Large intestine (tissue), 3 donors: ENCODE measurements around the gene TP53. TPM values are rescaled to one million over a fixed set of nuclear protein-coding genes. Genes with fewer than 3 reads are reported as not detected.
A peak's percentile ranks its signal among the peaks of the same experiment; 100 is the strongest.

Experiments used
- DNase-seq, 2 donors: peaks; one replicate each; pipeline versions ENCODE4 v3.0.0 to v3.0.0-alpha.2; 2013
- H3K27ac ChIP-seq: one replicate; pipeline ENCODE4 v1.5.1; 2013; ENCODE audit warnings: low read length
- H3K27me3 ChIP-seq: 2 replicates; pipeline ENCODE4 v1.6.1; 2013; ENCODE audit warnings: low read length; ENCODE audit not compliant: control insufficient read depth, insufficient read depth
- H3K36me3 ChIP-seq: 2 replicates; pipeline ENCODE4 v1.6.1; 2013; ENCODE audit warnings: low read length; ENCODE audit not compliant: control insufficient read depth, insufficient read depth
- H3K4me1 ChIP-seq: one replicate; pipeline ENCODE4 v1.6.1; 2013; ENCODE audit warnings: low read length; ENCODE audit not compliant: control insufficient read depth, insufficient read depth
- H3K4me3 ChIP-seq: one replicate; pipeline ENCODE4 v1.5.1; 2013; ENCODE audit warnings: low read length
- H3K9me3 ChIP-seq: one replicate; pipeline ENCODE4 v1.6.1; 2013; ENCODE audit warnings: mild to moderate bottlenecking, low read depth, low read length, moderate library complexity; ENCODE audit not compliant: control insufficient read depth
- WGBS: methylation state at CpG from one replicate; pipeline ENCODE4 v1.1.5; 2013; ENCODE audit warnings: low lambda C conversion rate; ENCODE audit not compliant: insufficient coverage; 5-methylcytosine and 5-hydroxymethylcytosine counted together
- polyA plus RNA-seq: library from polyadenylated mRNA; unstranded; fragments of 120-200 nt; gene quantifications from one replicate; pipeline ENCODE4 v1.2.1, GENCODE V29; 2013

TP53 gene
- polyA plus RNA-seq, 1 donor, result 49.7 TPM

GRCh38 chr17:7668482-7668881, 18.8 kb downstream of the TP53 start:
- no peak for DNase-seq
- no peak overlapping the region for H3K27ac ChIP-seq
- peaks cover 2% of the 10 kb centered on the region for H3K9me3 ChIP-seq
- H3K27me3 ChIP-seq, result no peaks in the 10 kb centered on the region
- no peaks in the 10 kb centered on the region for H3K4me1 ChIP-seq
- H3K4me3 ChIP-seq, result no peak overlapping the region
- 100% methylated on average over 5 of the region's 7 CpGs for WGBS
- H3K36me3 ChIP-seq, result peaks cover 54% of the 10 kb centered on the region

GRCh38 chr17:7667656-7668406, 19.5 kb downstream of the TP53 start:
- DNase-seq, result no peak
- H3K36me3 ChIP-seq, result peaks cover 47% of the 10 kb centered on the region

GRCh38 chr17:7656958-7657609, 30.2 kb downstream of the TP53 start:
- Histone ChIP-seq H3K9me3 (no peaks in the 10 kb centered on the region), H3K4me1 (peaks cover under 1% of the 10 kb centered on the region), H3K36me3 (peaks cover 2% of the 10 kb centered on the region), H3K27ac (no peak overlapping the region), H3K27me3 (peaks cover 21% of the 10 kb centered on the region), H3K4me3 (no peak overlapping the region)
- no CpG with 5 or more reads among the region's 10 CpGs for WGBS
- DNase-seq, result no peak

More at GRCh38 chr17:7667656-7668406, 19.5 kb downstream of the TP53 start:
- Histone ChIP-seq H3K4me1 (no peaks in the 10 kb centered on the region), H3K9me3 (no peaks in the 10 kb centered on the region), H3K27ac (no peak overlapping the region), H3K4me3 (no peak overlapping the region), H3K27me3 (no peaks in the 10 kb centered on the region)
- no CpG with 5 or more reads among the region's 10 CpGs for WGBS

GRCh38 chr17:7655541-7655840, 31.8 kb downstream of the TP53 start:
- peaks cover 36% of the 10 kb centered on the region for H3K27me3 ChIP-seq
- no CpG with 5 or more reads among the region's 17 CpGs for WGBS
- H3K27ac ChIP-seq, result no peak overlapping the region
- H3K9me3 ChIP-seq, result peaks cover 6% of the 10 kb centered on the region
- peaks cover 2% of the 10 kb centered on the region for H3K4me1 ChIP-seq
- no peak for DNase-seq
- peaks cover 2% of the 10 kb centered on the region for H3K36me3 ChIP-seq
- no peak overlapping the region for H3K4me3 ChIP-seq

- Histone ChIP-seq H3K4me3 (no peak overlapping the region), H3K27ac (no peak overlapping the region), H3K27me3 (peaks cover 41% of the 10 kb centered on the region), H3K4me1 (peaks cover 7% of the 10 kb centered on the region), H3K9me3 (peaks cover 6% of the 10 kb centered on the region), H3K36me3 (peaks cover 2% of the 10 kb centered on the region)
- DNase-seq, result no peak
- WGBS, result no CpG with 5 or more reads among the region's 16 CpGs
These were observed 32.3 kb downstream of the TP53 start for GRCh38 chr17:7654832-7655540.

- H3K4me1 ChIP-seq, result peaks cover 8% of the 10 kb centered on the region
- H3K36me3 ChIP-seq, result peaks cover 2% of the 10 kb centered on the region
- no peak overlapping the region for H3K4me3 ChIP-seq
- WGBS, result no CpG with 5 or more reads among the region's 12 CpGs
- DNase-seq, result no peak
- peaks cover 6% of the 10 kb centered on the region for H3K9me3 ChIP-seq
- H3K27ac ChIP-seq, result no peak overlapping the region
- peaks cover 43% of the 10 kb centered on the region for H3K27me3 ChIP-seq
These were observed 34.6 kb downstream of the TP53 start for GRCh38 chr17:7652388-7653356.

GRCh38 chr17:7651665-7652387, 35.5 kb downstream of the TP53 start:
- DNase-seq, result peak in 1 of 2 donors; percentile 34
- Histone ChIP-seq H3K27me3 (peaks cover 43% of the 10 kb centered on the region), H3K9me3 (peaks cover 6% of the 10 kb centered on the region), H3K36me3 (peaks cover 2% of the 10 kb centered on the region), H3K4me3 (peak overlapping the region; percentile 48), H3K27ac (peak overlapping the region; percentile 12), H3K4me1 (peaks cover 8% of the 10 kb centered on the region)
- no CpG with 5 or more reads among the region's 54 CpGs for WGBS

- no peak for DNase-seq
- H3K4me1 ChIP-seq, result peaks cover 8% of the 10 kb centered on the region
- H3K9me3 ChIP-seq, result peaks cover 6% of the 10 kb centered on the region
- H3K36me3 ChIP-seq, result peaks cover 2% of the 10 kb centered on the region
- WGBS, result 0% methylated on average over 4 of the region's 45 CpGs
- peak overlapping the region; percentile 48 for H3K4me3 ChIP-seq
- H3K27ac ChIP-seq, result peak overlapping the region; percentile 12
- H3K27me3 ChIP-seq, result peaks cover 40% of the 10 kb centered on the region
These were observed 36.1 kb downstream of the TP53 start for GRCh38 chr17:7651097-7651664.

GRCh38 chr17:7650509-7651096, 36.7 kb downstream of the TP53 start, which contains the start of gene ATP1B2:
TSS of gene ATP1B2 (plus strand) at chr17:7650926. CDS start at chr17:7651519, 593 bp downstream.
- Histone ChIP-seq H3K27ac (peak within 1 kb of the TSS; percentile 31), H3K4me3 (peak within 1 kb of the TSS; percentile 48), H3K27me3 (peaks cover 40% of the 10 kb centered on the region), H3K9me3 (peaks cover 6% of the 10 kb centered on the region), H3K4me1 (peaks cover 8% of the 10 kb centered on the region), H3K36me3 (no peaks in the 10 kb centered on the region)
- WGBS, result 0% methylated on average over 3 of the region's 34 CpGs
- peak; percentile 70 to 77 for DNase-seq
